Retinal pigment epithelial cell (primary cell): Measurements from ENCODE around the gene GALNT10.

Experiments
- DNase-seq: peaks from one replicate; pipeline ENCODE4 v3.0.0-alpha.2; 2010; ENCODE audit warnings: low read depth
- H3K4me3 ChIP-seq: 2 replicates; pipeline ENCODE4 v1.5.1; 2011; ENCODE audit warnings: mild to moderate bottlenecking, low read length, control low read depth, moderate library complexity
- TF ChIP-seq, protein P1 (sequence below): conservative IDR thresholded peaks from 2 replicates; pipeline ENCODE4 v1.5.1; 2011; ENCODE audit warnings: low read depth, low read length, control low read depth, inconsistent platforms

GALNT10 gene

DNA sequence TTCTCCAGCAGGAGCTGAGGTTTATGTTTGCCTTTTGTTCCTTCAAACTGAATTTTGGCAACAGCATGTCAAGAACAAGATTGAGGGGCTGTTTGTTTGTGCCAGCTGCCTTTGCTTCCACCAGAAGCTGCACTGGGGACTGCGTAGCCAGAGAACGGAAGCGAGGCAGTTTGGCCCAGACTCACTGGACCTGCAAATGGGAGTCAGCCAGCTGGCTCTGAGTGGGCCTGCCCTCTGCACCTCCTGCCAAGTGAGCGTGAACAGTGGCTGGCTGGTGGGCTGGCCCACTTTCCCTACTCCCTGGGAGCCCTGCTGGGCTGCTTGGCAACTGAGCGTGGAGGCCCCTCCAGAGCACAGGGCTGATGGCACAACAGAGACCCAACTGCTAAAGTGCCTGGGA lies 111.6 kb downstream of the GALNT10 start:
- DNase-seq = no peak
- TF ChIP-seq, protein P1, sequence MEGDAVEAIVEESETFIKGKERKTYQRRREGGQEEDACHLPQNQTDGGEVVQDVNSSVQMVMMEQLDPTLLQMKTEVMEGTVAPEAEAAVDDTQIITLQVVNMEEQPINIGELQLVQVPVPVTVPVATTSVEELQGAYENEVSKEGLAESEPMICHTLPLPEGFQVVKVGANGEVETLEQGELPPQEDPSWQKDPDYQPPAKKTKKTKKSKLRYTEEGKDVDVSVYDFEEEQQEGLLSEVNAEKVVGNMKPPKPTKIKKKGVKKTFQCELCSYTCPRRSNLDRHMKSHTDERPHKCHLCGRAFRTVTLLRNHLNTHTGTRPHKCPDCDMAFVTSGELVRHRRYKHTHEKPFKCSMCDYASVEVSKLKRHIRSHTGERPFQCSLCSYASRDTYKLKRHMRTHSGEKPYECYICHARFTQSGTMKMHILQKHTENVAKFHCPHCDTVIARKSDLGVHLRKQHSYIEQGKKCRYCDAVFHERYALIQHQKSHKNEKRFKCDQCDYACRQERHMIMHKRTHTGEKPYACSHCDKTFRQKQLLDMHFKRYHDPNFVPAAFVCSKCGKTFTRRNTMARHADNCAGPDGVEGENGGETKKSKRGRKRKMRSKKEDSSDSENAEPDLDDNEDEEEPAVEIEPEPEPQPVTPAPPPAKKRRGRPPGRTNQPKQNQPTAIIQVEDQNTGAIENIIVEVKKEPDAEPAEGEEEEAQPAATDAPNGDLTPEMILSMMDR = no peak
- no peak overlapping the region for H3K4me3 ChIP-seq

DNA sequence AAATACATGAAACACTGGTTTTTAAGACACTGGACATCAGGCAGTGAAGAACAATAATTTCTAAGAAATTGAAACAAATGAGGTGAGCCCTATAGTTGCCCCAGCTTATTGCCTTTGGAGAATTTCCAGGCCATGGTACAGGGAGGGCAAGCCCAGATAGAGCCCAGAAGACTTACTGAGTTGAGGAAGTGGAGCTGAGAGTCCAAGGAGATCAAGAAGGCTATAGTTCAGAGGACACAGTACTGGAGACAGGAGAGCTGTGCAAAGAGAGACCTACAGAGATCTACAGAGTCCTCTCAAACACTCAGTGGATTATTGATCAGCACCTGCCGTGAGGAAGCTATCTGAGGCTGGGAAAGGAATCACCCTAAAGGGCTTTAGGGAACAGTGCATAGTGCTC lies 112.6 kb downstream of the GALNT10 start:
- DNase-seq = no peak
- no peak overlapping the region for H3K4me3 ChIP-seq
- TF ChIP-seq, protein P1 = no peak

DNA sequence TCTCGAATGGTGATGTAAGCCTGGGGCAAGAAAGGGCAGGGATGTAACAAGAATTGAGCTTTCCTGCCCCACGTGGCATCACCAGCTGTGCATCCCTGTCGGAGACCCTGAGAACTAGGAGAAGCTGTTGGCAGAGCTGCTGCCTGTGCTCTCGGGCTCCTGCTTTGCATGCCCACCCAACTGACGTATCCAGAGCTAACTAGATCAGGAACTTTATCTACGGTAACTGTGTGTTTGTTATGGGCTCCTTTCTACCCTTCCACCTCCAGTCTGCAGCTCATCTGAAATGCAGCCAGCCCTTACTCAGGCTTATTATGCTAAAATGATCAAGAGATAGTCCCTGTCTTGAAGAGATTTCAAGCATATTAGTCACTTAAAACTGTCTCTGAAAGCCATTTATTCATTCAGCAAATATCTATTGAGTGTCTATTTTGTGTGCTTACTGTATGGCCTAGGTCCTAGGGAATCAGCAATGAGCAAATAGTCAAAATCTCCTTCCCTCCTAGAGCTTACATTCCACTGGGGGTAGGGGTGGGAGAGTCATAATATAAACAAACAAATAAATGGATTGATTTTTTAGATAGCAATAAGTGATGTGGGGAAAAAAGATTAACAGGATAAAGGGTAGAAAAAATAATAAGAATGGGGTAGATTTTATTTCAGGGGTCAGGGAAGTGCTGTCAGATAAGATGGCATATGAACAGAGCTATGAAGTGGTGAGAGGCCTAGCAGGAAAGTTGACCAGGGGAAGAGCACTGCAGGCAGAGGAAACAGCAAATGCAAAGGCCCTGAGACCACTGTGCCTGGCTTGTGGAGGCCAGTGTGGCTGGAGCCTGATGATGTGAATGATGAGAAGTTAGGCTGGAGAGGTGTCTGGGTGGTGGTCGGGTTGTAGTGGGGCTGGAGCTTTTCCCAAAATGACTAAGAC lies 118.2 kb downstream of the GALNT10 start:
- no peak overlapping the region for H3K4me3 ChIP-seq
- DNase-seq = no peak
- TF ChIP-seq, protein P1 = no peak

DNA sequence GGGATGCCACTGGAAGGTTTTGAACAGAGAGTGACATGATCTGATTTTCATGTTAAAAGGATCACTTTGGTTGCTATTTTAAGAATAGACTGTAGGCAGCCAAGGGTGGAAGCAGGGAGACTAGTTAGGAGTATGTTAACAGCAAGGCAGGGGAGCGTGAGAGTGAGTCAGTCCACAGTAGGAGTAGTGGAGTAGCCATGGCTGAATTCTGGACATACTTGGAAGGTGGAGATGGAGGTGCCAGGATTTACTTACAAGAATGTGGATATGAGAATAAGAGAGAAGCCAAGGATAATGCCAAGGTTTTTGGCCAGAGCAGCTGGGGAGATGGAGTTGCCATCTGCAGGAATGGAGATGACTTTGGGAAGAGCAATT lies 118.8 kb downstream of the GALNT10 start:
- H3K4me3 ChIP-seq = no peak overlapping the region
- TF ChIP-seq, protein P1 = no peak
- peak; percentile 44 for DNase-seq

DNA sequence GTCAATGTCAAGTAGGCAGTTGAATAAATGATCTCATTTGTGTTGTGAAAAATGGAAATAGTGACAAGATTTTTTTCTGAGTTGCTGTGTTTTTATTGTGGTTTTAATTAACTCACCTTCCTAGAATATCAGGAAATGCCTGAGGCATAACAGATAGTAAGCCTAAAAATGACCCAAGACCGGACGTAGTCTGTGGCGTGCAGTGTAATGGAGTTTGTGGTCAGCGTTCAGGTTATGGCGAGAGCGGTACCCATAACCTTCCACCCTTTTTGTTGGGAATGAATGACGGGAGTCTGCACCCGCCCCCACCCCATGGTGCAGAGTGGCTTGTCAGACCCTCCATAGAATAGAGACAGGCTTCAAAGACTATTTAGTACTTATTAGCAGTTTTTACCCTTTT lies 119.3 kb downstream of the GALNT10 start:
- DNase-seq = no peak
- no peak overlapping the region for H3K4me3 ChIP-seq
- TF ChIP-seq, protein P1 = no peak

DNA sequence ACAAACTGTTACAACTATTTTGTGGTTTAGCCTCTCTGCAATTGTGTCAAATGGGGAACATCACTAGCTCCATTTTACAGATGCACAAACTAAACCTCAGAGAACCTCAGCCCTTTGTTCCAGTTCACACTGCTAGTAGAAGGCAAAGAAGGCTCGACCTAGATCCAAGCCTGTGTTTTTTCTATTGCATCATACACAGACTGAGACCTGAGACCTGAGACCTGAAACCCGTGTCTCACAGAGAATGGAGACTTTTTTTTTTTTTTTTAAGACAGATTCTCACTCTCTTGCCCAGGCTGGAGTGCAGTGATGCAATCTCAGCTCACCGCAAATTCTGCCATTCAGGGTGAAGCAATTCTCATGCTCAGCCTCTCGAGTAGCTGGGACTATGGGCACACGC lies 120.8 kb downstream of the GALNT10 start:
- no peak for DNase-seq
- TF ChIP-seq, protein P1 = no peak
- H3K4me3 ChIP-seq = no peak overlapping the region

DNA sequence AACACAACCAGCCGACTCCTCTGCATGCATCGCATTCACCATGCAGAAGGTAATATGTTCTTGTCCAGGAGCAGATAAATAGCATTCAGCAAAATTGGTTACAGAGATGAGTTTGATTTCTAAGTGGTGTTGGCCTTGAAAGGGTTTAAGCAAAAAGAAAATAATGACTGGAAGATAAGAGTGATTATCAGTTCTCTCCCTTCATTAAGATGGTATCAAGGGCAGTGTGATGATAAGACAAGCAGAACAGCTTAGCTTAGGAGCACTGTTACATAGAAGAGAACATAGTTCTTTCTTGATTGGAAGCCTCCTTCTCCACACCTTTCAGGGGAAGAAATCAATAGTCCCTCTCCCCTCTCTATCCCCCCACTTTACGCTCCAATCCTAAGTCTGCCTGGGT lies 121.5 kb downstream of the GALNT10 start:
- no peak overlapping the region for H3K4me3 ChIP-seq
- TF ChIP-seq, protein P1 = no peak
- DNase-seq = no peak
